Activated CD8-positive, alpha-beta memory T cell treated with anti-CD3 and anti-CD28 coated beads for 24 hours (primary cell): ENCODE data around the gene COA8.

Experiments used
- DNase-seq: peaks from one replicate; pipeline ENCODE4 v3.0.0-alpha.2; 2020

The COA8 gene

GRCh38 chr14:103526247-103526913 is 36.4 kb upstream of the COA8 start:
- DNase-seq: no peak

- no peak for DNase-seq
Measured at GRCh38 chr14:103526914-103527248, 35.9 kb upstream of the COA8 start.

DNA sequence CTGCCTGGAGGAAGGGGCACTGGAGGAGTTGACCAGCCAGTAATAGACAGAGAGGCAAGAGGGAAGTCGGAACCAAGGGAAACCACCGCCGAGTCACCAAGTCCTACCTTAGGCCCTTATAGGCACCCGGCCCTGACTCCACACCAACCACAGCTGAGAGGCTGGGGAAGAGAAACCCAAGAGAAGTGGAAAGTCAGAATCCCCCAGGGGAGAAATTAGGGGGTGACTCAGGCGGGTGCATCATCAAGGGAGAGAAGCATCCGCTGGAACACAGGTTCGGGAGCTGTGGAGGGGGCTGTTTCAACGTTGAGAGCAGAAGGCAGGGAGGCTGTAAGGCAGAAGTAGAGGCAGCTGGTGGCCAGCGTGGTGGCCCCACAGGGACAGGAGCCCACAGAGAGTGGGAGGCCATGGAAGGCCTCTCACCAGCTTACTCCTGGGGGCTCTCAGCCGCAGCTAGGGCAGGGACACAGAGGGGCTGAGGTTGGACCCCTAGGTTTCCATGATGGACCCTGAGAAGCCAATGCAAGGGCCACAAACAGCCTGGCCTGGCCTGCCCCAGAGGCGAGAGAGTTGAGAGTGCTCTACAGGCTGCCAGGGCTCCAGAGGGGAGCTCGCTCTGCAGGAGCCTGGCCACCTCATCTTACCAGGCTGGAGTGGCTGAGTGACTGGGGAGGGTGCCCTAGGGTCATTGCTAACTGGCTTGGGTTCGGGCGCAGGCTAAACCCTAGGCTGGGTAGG is 35.2 kb upstream of the COA8 start:
- no peak for DNase-seq

- DNase-seq: no peak
Measured at GRCh38 chr14:103528146-103528586, 34.6 kb upstream of the COA8 start.

DNA sequence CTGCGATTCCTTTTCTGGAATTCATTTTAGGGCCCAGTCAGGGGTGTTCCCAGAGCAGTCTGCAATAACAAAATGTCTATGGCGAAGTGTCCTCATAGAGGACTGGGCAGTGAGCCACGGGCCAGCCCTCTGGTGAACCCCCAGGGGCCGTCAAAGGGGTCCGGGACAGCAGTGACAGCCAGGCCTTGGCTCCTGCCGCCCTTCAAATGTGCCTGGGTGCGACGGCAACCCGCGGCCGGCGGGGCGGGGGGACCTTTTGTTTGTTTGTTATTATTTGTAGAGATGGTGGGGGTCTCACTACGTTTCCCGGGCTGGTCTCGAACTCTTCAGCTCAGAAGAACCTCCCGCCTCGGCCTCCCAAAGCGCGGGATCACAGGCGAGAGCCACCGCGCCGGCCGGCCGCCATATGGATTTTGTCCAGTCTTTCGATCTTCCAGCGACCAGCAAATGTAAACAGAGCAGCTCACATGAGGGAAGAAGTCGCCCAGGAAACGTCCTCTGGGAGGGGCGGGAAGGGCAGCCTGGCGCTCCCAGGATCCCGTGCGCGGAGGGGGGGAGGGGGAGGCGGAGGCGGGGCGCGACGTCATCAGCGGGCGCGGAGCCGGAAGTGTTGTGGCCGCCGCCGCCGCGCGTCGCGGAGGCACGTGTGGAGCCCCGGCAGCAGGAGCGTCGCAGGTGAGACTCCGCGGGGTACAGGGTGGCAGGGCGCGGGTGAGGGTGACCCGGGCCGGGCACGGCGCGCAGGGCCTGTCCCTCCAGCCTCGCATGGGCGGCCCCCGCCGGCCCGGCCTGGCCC is 34.0 kb upstream of the COA8 start, which contains the start of gene TRMT61A:
Gene TRMT61A, plus strand, starts transcription at position 610 of the 796 bp plus-strand sequence. CDS start 783 bp downstream, outside the sequence.
- DNase-seq: peak; percentile 90

DNA sequence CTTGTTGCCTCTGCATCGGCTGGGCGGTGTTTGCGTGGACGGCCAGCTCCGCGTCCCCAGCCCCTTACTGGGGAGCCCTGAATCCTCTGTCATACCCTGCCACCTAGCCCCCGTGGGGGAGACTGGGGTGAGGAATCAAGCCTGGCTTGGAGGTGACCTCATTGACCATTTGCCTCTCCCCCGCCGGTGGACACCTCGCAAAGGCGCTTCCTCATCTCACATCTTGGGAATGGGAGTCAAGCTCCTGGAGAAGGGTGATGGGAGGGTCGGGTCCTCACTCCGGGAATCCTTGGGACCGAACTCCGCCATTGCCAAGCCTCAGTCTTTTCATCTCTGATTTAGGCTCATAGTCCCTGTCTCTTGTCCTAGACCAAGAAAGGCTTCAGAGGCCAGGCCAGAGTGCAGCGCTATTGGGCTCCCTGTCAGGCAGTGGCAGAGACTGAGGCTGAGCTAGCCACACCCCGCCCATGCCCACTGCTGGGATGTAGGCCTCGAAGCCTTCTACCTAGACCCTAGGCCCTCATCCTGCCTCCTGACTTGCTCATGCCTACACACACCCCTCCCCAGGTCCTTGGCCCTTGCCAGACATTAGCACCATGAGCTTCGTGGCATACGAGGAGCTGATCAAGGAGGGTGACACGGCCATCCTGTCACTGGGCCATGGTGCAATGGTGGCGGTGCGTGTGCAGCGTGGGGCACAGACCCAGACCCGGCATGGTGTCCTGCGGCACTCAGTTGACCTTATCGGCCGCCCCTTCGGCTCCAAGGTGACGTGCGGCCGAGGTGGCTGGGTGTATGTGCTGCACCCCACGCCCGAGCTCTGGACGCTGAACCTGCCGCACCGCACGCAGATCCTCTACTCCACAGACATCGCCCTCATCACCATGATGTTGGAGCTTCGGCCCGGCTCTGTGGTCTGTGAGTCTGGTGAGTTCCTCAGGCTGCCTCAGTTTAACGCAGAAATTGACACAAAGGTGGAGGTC is 33.1 kb upstream of the COA8 start:
- no peak for DNase-seq

- no peak for DNase-seq
Measured at GRCh38 chr14:103530390-103530789, 32.4 kb upstream of the COA8 start.

DNA sequence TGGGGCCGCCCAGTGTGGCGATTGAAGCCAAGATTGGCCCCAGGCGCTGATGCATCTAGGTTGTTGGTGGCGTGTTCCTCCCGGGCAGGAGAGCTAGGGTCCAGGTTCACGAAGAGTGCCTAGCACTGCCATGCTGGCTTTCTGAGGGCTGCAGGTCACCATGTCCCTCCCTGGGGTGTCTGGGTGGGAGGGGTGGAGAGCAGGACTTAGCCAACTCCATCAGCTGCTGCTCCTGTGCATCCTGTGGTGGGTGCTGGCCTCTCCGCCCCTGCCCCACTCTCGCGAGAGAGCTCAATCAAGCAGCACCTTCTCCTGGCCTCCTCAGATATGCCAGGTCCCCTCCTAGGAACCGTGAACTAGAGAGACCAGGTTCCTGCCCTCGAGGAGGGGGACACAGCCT is 31.9 kb upstream of the COA8 start:
- DNase-seq: no peak

GRCh38 chr14:103531421-103532215 is 31.1 kb upstream of the COA8 start:
- no peak for DNase-seq

DNA sequence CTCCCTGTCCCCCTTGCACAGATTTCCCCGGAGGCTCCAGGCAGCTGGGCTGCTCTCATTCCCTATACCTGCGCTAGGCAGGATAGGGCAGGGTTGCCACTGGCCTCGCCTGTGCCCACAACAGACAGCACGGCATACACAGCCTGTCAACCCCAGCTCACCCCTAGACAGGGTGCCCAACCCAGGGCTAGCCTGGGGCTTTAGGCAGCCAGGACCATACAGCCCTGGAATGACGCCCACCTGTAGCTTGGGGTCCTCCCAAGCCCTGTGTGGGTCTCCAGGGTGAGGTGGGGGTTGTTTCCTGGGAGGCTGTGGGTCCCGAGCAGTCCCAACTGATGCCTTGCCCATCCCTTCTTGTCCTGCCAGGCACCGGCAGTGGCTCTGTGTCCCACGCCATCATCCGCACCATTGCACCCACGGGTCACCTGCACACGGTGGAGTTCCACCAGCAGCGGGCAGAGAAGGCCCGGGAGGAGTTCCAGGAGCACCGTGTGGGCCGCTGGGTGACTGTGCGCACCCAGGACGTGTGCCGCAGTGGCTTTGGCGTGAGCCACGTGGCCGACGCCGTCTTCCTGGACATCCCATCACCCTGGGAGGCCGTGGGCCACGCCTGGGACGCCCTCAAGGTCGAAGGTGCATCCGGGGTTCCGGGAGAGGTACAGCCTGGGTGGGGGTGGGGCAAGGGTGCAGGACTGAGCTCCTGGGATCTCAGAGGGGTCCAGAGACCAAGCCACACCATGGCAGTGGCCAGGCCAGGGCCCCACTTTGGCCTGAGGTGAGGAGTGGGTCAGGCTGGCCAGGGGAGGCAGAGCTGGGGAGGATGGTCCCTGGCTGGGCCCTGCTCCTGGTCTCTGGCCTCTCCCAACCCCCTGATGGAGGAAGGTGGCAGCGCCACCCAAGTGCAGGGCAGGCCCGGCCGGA is 30.3 kb upstream of the COA8 start:
- DNase-seq: no peak

- no peak for DNase-seq
Measured at GRCh38 chr14:103533137-103533998, 29.4 kb upstream of the COA8 start.

DNA sequence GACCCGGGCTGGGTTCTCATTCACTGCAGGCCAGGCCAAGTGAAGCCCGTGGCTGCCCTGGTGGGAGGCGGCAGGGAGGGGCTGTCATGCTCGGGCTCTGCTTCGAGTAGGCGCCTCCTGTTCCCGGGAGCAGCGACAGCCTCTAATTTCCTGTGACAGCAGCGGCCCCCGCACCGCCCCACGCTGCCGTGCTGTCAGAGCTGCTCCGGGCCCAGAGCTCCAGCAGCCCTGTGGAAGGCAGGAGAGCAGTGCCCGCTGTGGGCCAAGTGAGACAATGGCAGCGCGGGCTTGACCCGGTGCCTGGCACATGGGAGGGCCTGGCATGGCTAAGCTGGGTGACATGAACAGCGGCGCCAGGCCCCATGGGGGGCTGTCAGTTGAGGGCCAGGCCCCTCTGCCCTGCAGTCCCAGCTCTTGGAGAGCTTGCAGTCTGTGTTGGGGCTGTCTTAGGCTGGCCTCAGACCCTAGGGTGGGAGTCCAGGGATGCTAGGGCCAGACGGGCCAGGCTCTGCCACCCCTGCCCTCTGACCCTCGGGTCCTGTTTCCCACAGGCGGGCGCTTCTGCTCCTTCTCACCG is 28.7 kb upstream of the COA8 start:
- no peak for DNase-seq

DNA sequence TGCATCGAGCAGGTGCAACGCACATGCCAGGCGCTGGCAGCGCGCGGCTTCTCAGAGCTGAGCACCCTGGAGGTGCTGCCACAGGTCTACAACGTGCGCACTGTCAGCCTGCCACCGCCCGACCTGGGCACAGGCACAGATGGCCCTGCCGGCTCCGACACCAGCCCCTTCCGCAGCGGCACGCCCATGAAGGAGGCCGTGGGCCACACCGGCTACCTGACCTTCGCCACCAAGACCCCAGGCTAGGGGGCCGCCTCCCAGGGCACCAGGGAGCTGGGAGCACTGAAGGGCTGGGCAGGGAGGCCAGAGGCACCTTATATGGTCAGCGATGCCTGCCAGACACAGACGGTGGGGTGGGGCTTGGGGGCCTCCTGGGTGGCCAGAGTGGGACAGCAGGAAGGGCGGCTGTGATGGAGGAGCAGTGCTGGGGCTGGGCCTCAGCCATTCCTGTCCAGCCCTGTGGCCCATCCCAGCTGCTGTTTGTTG is 28.1 kb upstream of the COA8 start:
- DNase-seq: no peak

DNA sequence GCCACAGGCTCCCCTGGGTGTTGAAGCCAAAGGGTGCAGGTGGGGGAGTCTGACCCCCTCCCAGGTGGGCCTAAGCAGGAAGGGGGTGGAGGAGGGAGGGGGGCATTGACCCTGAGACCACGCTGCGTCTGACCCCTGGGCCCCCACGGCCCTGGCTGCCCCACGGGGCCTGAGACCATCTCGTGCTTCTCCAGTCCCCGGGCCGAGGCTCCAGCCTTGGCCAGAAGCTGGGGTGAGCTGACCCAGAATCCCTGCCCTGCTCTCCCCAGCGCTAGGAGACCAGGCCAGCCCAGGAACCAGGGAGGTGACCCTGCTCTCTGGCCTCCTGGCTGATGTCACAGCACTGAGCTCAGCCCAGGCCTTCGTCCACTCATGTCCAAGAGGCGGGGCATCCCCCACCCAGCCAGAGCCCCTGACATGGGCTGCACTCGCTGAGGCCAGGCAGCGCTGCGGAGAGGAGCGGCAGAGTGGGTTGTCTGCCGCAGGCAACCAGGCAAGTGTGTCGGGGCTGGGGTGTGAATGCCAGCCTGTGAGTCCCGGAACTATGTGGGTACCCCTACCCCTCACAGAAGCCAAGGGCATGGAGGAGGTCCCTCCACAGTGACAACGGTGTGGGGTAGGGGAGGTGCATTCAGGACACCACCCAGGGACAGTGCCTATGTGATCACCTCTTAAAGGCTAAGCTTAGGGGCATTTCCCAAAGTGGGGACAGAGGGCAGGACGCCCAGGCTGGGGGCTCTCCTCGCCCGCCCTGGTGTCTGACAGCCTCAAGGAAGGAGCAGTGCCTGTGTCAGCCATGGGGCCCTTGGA is 27.5 kb upstream of the COA8 start:
- DNase-seq: no peak

- no peak for DNase-seq
Measured at GRCh38 chr14:103535891-103536565, 26.7 kb upstream of the COA8 start.

DNA sequence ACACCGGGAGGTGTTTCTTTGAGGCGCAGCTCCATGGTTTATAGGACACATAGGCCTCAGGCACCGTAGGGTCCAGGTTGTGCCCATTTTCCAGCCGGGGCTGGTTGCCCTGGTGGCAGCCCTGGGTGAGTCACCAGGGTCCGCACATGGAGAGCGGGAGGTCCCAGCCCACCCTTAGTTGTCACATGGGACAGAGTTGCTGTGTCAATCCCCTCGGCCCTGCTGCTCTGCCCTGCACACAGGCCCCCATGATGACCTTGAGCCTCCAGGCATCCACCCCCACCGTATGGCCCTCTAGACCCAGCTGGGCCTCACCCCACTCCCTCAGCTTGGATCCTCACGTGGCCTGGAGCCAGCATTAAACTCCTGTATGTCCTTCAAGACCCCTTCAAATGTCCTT is 26.1 kb upstream of the COA8 start:
- no peak for DNase-seq
